Measurements from ENCODE around the gene POU2F3. TPM values are rescaled to one million over a fixed set of nuclear protein-coding genes. Genes with fewer than 3 reads are reported as not detected.

The POU2F3 gene
- polyA plus RNA-seq, 1 donor (not counting 4 experiments of a cell fraction or from before 2014, with no cell fraction given) = 0.96 TPM

GRCh38 chr11:120260616-120261015, 20.7 kb downstream of the POU2F3 start:
- Histone ChIP-seq H3K4me2 (ENCODE audit: control insufficient read depth, extremely low read depth, insufficient read depth, low read depth, low read length) (no peak overlapping the region), H4K20me1 (ENCODE audit: control insufficient read depth, extremely low read depth, insufficient read depth, low read length) (no peaks in the 10 kb centered on the region), H3K4me3 (ENCODE audit: control insufficient read depth in 2 of 3, extremely low read depth in 1 of 3, insufficient read depth in 2 of 3, low read depth in 1 of 3, low read length in 3 of 3) (no peak overlapping the region), H3K4me1 (ENCODE audit: control insufficient read depth, extremely low read depth, insufficient read depth, low read length) (no peaks in the 10 kb centered on the region), H3K9me3 (ENCODE audit: control insufficient read depth, low read depth, low read length) (no peaks in the 10 kb centered on the region), H2AFZ (ENCODE audit: control insufficient read depth, low read length) (no peak overlapping the region), H3K27ac (ENCODE audit: control insufficient read depth, insufficient read depth, low read length) (no peak overlapping the region), H3K36me3 (ENCODE audit: control insufficient read depth in 2 of 2, extremely low read depth in 1 of 2, insufficient read depth in 2 of 2, low read length in 2 of 2) (no peaks in the 10 kb centered on the region), H3K9ac (ENCODE audit: control insufficient read depth, extremely low read depth, insufficient read depth, low read length) (no peak overlapping the region), H3K9me1 (ENCODE audit: control insufficient read depth, extremely low read depth, insufficient read depth, low read length) (no peaks in the 10 kb centered on the region), H3K79me2 (ENCODE audit: control insufficient read depth, insufficient read depth, low read length) (no peaks in the 10 kb centered on the region), H3K27me3 (ENCODE audit: control insufficient read depth, extremely low read depth, insufficient read depth, low read length) (peaks cover 31% of the 10 kb centered on the region)
- no peak for FAIRE-seq
- DNase-seq (ENCODE audit: low read depth, low spot score) = no peak
- TF ChIP-seq EZH2 (IDR thresholded peaks at IDR 0.05; ENCODE audit: low read length) (no peak), CTCF (optimal IDR thresholded peaks at IDR 0.05 in 1 of 3, IDR thresholded peaks at IDR 0.05 in 1 of 3, conservative IDR thresholded peaks at IDR 0.05 in 1 of 3; ENCODE audit: extremely low read depth in 1 of 3, insufficient read depth in 2 of 3, low read length in 3 of 3) (no peak)
- dilution Hi-C loops (cut with MboI; ENCODE audit: extremely low pct_ligation_motif_present, low sequenced_read_pairs) = no loop called here

DNA sequence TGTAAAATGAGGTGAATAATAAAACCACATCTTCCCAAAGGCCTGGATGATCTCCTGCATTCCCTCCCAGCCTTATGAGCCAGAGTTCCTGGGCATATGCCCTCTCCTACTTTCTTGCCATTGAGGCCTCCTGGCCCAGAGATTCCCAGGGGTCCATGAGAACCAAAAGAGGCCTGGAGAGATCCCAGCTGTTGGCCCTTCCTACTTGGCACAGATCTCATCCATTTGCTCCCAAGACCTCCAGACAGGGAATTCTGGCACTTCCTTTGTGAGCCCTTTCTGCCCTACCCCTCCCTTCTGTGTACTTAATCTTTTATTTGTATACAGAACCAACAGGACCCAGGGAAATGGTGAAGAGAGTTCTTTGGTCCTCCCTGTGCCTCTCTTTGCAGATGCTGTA, 21.4 kb downstream of the POU2F3 start:
- dilution Hi-C loops (cut with MboI; ENCODE audit: extremely low pct_ligation_motif_present, low sequenced_read_pairs) = no loop called here
- H4K20me1 ChIP-seq (ENCODE audit: control insufficient read depth, extremely low read depth, insufficient read depth, low read length) = no peaks in the 10 kb centered on the region
- no peaks in the 10 kb centered on the region for H3K4me1 ChIP-seq (ENCODE audit: control insufficient read depth, extremely low read depth, insufficient read depth, low read length)
- no peak overlapping the region for H3K27ac ChIP-seq (ENCODE audit: control insufficient read depth, insufficient read depth, low read length)
- no peaks in the 10 kb centered on the region for H3K79me2 ChIP-seq (ENCODE audit: control insufficient read depth, insufficient read depth, low read length)
- TF ChIP-seq CTCF (optimal IDR thresholded peaks at IDR 0.05 in 1 of 3, IDR thresholded peaks at IDR 0.05 in 1 of 3, conservative IDR thresholded peaks at IDR 0.05 in 1 of 3; ENCODE audit: extremely low read depth in 1 of 3, insufficient read depth in 2 of 3, low read length in 3 of 3) = no peak
- no peak for TF ChIP-seq EZH2 (IDR thresholded peaks at IDR 0.05; ENCODE audit: low read length)
- no peak for FAIRE-seq
- no peaks in the 10 kb centered on the region for H3K36me3 ChIP-seq (ENCODE audit: control insufficient read depth in 2 of 2, extremely low read depth in 1 of 2, insufficient read depth in 2 of 2, low read length in 2 of 2)
- no peak overlapping the region for H3K4me2 ChIP-seq (ENCODE audit: control insufficient read depth, extremely low read depth, insufficient read depth, low read depth, low read length)
- no peak overlapping the region for H2AFZ ChIP-seq (ENCODE audit: control insufficient read depth, low read length)
- no peak overlapping the region for H3K4me3 ChIP-seq (ENCODE audit: control insufficient read depth in 2 of 3, extremely low read depth in 1 of 3, insufficient read depth in 2 of 3, low read depth in 1 of 3, low read length in 3 of 3)
- no peaks in the 10 kb centered on the region for H3K9me3 ChIP-seq (ENCODE audit: control insufficient read depth, low read depth, low read length)
- no peak for DNase-seq (ENCODE audit: low read depth, low spot score)
- peaks cover 26% of the 10 kb centered on the region for H3K27me3 ChIP-seq (ENCODE audit: control insufficient read depth, extremely low read depth, insufficient read depth, low read length)
- no peaks in the 10 kb centered on the region for H3K9me1 ChIP-seq (ENCODE audit: control insufficient read depth, extremely low read depth, insufficient read depth, low read length)
- no peak overlapping the region for H3K9ac ChIP-seq (ENCODE audit: control insufficient read depth, extremely low read depth, insufficient read depth, low read length)

Data from keratinocyte (primary cell).